ENCODE measurements around the gene MET.
"Not testable (repeated sequence)": the region's sequence is repeated elsewhere in the genome, so short reads cannot be mapped to it uniquely, and the experiment has no call there.

The MET gene

GRCh38 chr7:116813371-116813770 is 141.4 kb downstream of the MET start:
- DNase-seq = not testable (repeated sequence)

DNA sequence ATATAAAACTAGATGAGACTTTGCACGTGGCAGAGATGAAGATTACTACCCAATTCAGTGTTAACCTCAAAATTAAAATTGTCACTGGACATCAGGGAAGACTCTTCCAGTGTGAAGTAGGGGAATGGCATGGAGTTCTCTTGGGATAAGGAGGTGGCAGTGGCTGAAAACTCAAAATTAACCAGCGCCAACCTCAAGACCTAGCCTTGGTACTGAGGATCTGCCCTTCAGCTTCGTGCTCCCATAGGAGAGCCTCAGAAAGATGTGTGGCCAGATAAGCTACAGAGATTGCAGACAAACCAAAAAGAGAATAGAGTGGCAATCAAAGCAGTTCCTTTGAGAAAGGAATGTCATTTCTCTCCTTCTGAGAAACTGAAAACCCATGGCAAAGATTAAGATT is 143.0 kb downstream of the MET start:
- no peak for DNase-seq

DNA sequence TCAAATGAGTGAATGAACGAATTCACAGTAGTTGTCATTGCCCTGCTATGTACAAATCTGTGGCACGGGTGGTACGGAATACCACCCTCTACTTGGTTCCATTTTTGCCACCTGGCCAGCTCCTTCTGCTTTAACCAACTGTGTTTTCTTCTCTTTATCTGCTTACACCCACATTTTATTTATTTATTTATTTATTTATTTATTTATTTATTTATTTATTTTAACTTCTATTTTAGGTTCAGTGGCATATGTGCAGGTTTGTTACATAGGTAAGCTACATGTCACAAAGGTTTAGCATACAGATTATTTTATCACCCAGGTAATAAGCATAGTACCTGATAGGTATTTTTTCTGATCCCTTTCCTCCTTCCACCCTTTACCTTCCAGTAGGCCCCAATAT is 148.2 kb downstream of the MET start:
- no peak for DNase-seq

DNA sequence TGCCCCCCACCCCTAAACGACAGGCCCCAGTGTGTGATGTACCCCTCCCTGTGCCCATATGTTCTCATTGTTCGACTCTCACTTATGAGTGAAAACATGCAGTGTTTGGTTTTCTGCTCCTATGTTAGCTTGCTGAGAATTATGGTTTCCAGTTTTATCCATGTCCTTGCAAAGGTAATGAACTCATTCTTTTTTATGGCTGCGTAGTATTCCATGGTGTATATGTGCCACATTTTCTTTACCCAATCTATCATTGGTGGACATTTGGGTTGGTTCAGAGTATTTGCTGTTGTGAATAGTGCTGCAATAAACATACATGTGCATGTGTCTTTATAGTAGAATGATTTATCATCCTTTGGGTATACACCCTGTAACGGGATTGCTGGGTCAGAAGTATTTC is 149.7 kb downstream of the MET start:
- not testable (repeated sequence) for DNase-seq

DNA sequence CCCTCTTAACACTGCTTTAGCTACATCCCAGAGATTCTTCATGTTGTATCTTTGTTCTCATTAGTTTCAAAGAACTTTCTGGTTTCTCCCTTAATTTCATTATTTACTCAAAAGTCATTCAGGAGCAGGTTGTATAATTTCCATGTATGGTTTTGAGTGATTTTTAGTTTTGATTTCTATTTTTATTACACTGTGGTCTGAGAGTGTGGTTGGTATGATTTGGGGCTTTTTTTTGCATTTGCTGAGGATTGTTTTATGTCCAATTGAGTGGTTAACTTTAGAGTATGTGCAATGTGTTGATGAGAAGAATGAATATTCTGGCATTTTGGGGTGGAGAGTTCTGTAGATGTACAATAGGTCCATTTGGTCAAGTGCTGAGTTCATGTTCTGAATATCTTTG is 152.5 kb downstream of the MET start:
- DNase-seq = no peak

GRCh38 chr7:116828281-116828680 is 156.3 kb downstream of the MET start:
- DNase-seq = no peak

DNA sequence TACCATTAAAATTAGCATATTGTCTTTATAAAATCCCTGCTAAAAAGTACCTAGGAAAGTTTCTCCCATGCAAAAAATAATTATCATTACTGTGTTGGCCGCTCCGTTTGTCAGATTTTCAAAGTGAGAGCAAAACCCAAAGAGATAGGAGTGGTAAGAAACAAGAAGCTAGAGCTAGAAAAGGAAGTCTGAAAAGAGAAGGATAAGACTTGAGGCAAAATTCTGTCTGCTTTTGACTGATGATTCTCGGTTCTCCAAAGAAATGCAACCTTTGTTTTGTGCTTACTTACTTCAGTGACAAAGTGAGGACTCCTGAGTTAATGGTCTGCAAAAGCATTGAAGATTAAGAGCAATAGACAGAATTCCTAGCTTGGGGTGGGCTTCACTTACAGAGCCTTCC is 157.0 kb downstream of the MET start:
- no peak for DNase-seq

- no peak for DNase-seq
Measured at GRCh38 chr7:116829493-116829892, 157.5 kb downstream of the MET start.

DNA sequence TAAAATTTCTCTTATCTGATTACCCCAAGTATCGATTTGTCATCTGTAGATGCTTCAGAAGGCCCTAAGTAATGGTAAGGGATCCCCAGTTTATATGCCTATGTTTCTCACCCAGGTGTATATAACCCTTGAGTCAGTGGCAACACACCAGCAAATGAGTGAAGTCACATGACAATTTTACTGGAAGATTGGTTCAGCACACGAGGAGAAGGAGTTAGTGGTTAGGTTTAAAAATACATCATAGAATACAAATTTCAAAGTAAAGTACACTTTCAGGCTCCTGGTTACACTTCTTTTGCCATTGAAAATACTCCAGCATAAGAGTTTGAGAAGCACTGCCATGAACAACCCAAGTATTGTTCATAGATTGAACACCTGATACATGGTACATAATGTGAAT is 160.7 kb downstream of the MET start:
- no peak for DNase-seq

DNA sequence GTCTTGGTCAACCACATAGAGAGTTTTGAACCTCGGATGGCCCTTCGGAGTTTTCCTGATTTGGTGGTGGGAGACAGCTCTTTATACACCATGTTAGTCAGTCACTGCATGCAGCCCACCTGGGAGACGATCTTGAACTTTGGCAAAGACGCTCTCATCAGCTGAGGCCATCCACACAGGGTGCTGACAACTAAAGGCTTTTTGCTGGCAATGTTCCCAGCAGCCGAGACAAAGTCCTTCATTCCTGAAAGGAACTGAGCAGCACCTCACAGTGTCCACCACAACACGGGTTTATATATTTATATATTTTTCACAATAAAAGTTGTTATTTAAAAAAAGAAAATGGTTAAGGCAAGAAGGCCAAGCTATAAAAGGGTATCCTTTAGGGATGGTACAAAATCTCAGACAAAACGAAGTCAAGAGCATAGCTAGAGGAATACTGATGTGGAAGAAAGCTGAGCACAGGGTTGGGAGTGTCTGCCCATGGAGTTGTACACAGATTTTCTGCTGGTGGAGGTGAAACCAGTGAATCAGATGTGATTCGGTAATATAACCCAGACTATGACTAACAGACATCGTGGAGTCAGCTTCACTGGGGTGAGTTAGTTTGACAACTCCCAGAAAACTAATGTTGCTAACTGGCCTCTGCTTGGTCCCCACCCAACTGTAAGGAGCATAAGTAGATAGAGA is 163.0 kb downstream of the MET start:
- no peak for DNase-seq

GRCh38 chr7:116836048-116836447 is 164.1 kb downstream of the MET start:
- no peak for DNase-seq

DNA sequence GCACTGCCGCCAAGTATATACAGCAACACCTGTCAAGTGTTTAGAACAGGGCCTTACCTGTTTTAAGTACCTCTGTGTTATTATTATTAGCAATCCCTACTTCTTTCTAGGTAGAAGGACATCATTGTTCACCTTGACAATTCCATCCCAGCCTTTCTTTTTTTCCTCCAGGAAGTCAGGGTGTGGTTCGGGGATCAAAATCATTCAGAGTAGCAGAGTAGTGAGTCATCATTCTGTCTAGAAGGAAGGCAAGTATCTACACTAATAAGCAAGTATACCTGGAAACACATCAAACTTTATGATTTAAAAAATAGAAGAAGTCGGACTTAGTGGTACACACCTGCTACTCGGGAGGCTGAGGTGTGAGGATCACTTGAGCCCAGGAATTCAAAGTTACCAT is 164.9 kb downstream of the MET start:
- DNase-seq = no peak

DNA sequence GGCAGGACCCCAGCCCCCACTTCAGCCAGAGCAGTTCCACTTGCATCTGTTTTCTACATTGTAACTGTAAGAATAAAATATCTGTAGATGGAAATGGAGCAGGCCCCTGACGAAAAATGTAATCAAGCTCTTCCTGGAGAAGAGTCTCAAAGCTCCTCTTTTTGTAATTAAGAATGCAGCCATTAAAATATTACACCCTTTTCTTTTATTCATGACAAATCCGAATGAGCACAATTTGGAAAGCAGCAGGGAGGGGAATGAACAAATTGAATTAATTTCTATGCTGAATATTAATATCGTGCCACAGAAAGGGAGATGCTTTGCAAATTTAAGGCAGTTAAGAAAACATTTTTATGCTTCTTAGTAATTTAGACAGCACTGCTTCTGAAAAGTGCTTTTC is 165.6 kb downstream of the MET start:
- DNase-seq = no peak

- DNase-seq = no peak
Measured at GRCh38 chr7:116840256-116840655, 168.3 kb downstream of the MET start.

- no peak for DNase-seq
Measured at GRCh38 chr7:116842371-116842770, 170.4 kb downstream of the MET start.

GRCh38 chr7:116843378-116843777 is 171.4 kb downstream of the MET start:
- DNase-seq = no peak

All from right forelimb (tissue), 1 donor.